NB4 (cell line): ENCODE results near the gene TTN.

Experiments
- MYC ChIP-seq: IDR thresholded peaks from 2 replicates; pipeline ENCODE4 v1.6.1; 2011; ENCODE audit warnings: low read depth, low read length
- POLR2A ChIP-seq: IDR thresholded peaks from 2 replicates; pipeline ENCODE4 v1.6.1; 2011; ENCODE audit warnings: mild to moderate bottlenecking; ENCODE audit not compliant: insufficient read length; ENCODE audit errors: extremely low read depth
- TF ChIP-seq, protein P1 (sequence below): IDR thresholded peaks from one replicate; pipeline ENCODE4 v1.5.1; 2012; ENCODE audit warnings: low read depth, low read length

DNA sequence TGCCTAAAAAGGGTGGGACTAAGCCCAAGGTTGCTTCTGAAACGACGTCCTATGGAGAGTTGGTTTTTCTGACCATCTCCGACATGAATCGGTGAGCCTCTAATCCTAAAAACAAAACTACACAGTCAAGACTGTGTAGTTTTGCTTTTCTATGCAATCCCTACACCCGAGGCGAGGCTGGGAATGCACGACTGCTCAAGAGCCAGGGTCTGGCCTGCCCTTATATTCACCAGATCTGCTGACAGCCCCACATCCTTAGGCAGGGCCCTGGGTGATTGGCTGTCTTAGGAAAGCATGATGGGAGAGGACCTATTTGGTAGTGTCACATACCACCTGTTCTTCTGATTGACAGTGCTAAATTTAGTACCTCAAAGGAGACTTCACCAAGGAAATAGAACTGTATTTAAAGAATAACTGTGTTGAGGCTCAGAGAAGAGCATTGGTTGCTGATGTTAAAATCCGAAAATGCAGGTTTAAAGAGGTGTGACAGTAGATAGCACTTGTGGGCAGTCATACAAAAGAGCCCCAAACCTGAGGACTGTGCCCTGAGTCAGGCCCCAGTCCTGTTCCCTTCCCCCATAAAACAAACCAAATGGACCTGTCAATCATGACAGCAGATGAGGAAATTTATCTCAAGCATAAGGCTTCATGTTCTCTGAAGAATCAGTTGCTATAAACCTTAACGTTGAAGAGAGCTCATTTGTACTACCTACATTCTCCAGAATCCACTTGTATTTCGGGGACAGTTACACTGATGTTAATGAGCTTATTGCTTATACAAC, at the start of gene TTN:
- TF ChIP-seq, protein P1, sequence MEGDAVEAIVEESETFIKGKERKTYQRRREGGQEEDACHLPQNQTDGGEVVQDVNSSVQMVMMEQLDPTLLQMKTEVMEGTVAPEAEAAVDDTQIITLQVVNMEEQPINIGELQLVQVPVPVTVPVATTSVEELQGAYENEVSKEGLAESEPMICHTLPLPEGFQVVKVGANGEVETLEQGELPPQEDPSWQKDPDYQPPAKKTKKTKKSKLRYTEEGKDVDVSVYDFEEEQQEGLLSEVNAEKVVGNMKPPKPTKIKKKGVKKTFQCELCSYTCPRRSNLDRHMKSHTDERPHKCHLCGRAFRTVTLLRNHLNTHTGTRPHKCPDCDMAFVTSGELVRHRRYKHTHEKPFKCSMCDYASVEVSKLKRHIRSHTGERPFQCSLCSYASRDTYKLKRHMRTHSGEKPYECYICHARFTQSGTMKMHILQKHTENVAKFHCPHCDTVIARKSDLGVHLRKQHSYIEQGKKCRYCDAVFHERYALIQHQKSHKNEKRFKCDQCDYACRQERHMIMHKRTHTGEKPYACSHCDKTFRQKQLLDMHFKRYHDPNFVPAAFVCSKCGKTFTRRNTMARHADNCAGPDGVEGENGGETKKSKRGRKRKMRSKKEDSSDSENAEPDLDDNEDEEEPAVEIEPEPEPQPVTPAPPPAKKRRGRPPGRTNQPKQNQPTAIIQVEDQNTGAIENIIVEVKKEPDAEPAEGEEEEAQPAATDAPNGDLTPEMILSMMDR: no peak
- TF ChIP-seq MYC (no peak), POLR2A (no peak)
